H1 (cell line): ENCODE measurements around the gene IL1RAPL1. TPM values are rescaled to one million over a fixed set of nuclear protein-coding genes. Genes with fewer than 3 reads are reported as not detected.

Experiments
- CTCF ChIA-PET: fragments of 300-600 bp; sonication (Branson Sonifier 250); formaldehyde crosslinking; loops from one replicate; lab custom pipeline; 2021; ENCODE audit not compliant: partially characterized antibody; lab: Charles Lee
- POLR2A ChIA-PET: fragments of 300-600 bp; sonication (Branson Sonifier 250); formaldehyde crosslinking; loops from one replicate; lab custom pipeline; 2021; ENCODE audit warnings: inconsistent platforms; ENCODE audit not compliant: partially characterized antibody; lab: Charles Lee
- DNase-seq, 2 experiments: peaks; one replicate each; pipeline versions ENCODE4 v3.0.0 to v3.0.0-alpha.2; 2010 to 2022; ENCODE audit warnings: low spot score in 2 of 2, low read depth in 1 of 2, mixed read lengths in 1 of 2
- FAIRE-seq: peaks from 2 replicates; lab custom pipeline; 2011; peaks lifted over from hg19 to GRCh38; lab: Jason Lieb, UNC
- H2AFZ ChIP-seq: 2 replicates; pipeline ENCODE4 v1.8.1; 2012; ENCODE audit warnings: low read length, inconsistent platforms
- H2AK5ac ChIP-seq: 2 replicates; pipeline ENCODE4 v1.6.1; 2013; ENCODE audit warnings: low read depth, low read length
- H2BK120ac ChIP-seq: replicated peaks from 2 replicates; pipeline ENCODE3; 2013; ENCODE audit warnings: low read depth, low read length, inconsistent platforms
- H2BK12ac ChIP-seq: 2 replicates; pipeline ENCODE4 v1.6.1; 2013; ENCODE audit warnings: low read depth, low read length
- H2BK15ac ChIP-seq: 2 replicates; pipeline ENCODE4 v1.6.1; 2013; ENCODE audit warnings: low read length
- H2BK20ac ChIP-seq: 2 replicates; pipeline ENCODE4 v1.6.1; 2013; ENCODE audit warnings: low read length
- H2BK5ac ChIP-seq: 2 replicates; pipeline ENCODE4 v1.6.1; 2013; ENCODE audit warnings: low read depth, low read length
- H3K14ac ChIP-seq: 2 replicates; pipeline ENCODE4 v1.6.1; 2013; ENCODE audit warnings: inconsistent platforms; ENCODE audit not compliant: insufficient read length
- H3K18ac ChIP-seq: 2 replicates; pipeline ENCODE4 v1.6.1; 2013; ENCODE audit warnings: low read length; ENCODE audit errors: extremely low read depth
- H3K23ac ChIP-seq: 2 replicates; pipeline ENCODE4 v1.6.1; 2013; ENCODE audit warnings: inconsistent platforms; ENCODE audit not compliant: insufficient read length
- H3K23me2 ChIP-seq: 2 replicates; pipeline ENCODE4 v1.6.1; 2013; ENCODE audit warnings: low read depth, low read length
- H3K27ac ChIP-seq: 2 replicates; pipeline ENCODE4 v1.6.1; 2011; ENCODE audit warnings: low read depth, low read length, inconsistent platforms
- H3K27me3 ChIP-seq, 4 experiments: replicated peaks in 1 of 4; 1 replicate in 1 of 4; 2 replicates in 3 of 4; pipeline versions ENCODE4 v1.6.1 to v1.8.1; 2011 to 2013; ENCODE audit warnings: low read length in 3 of 4, mild to moderate bottlenecking in 3 of 4, inconsistent platforms in 2 of 4, mixed read lengths in 2 of 4, moderate library complexity in 1 of 4; ENCODE audit not compliant: control insufficient read depth in 3 of 4, insufficient read depth in 3 of 4; ENCODE audit errors: extremely low read depth in 1 of 4
- H3K36me3 ChIP-seq, 4 experiments: 2 replicates each; pipeline versions ENCODE4 v1.6.1 to v1.8.1; 2011 to 2013; ENCODE audit warnings: mild to moderate bottlenecking in 4 of 4, low read length in 3 of 4, moderate library complexity in 2 of 4, control low read depth in 1 of 4, inconsistent platforms in 1 of 4; ENCODE audit not compliant: insufficient read depth in 4 of 4, control insufficient read depth in 2 of 4
- H3K4ac ChIP-seq: replicated peaks from 2 replicates; pipeline ENCODE3; 2013; ENCODE audit warnings: low read length, low read depth, mixed read lengths, inconsistent platforms; ENCODE audit not compliant: insufficient read length
- H3K4me1 ChIP-seq, 4 experiments: replicated peaks in 1 of 4; 1 replicate in 1 of 4; 2 replicates in 3 of 4; pipeline versions ENCODE4 v1.6.1 to v1.8.1; 2011 to 2013; ENCODE audit warnings: low read length in 3 of 4, inconsistent platforms in 2 of 4, mixed read lengths in 1 of 4; ENCODE audit not compliant: insufficient read depth in 4 of 4, control insufficient read depth in 3 of 4
- H3K4me2 ChIP-seq, 2 experiments: 2 replicates each; pipeline versions ENCODE4 v1.6.1 to v1.8.1; 2011 to 2013; ENCODE audit warnings: low read depth in 2 of 2, low read length in 2 of 2, control low read depth in 1 of 2, inconsistent platforms in 1 of 2, mild to moderate bottlenecking in 1 of 2; ENCODE audit not compliant: insufficient read depth in 1 of 2
- H3K4me3 ChIP-seq, 4 experiments: fragments of 200-600, 300-600 bp in 1 of 4; sonication (generic), shearing (Covaris generic), sonication (Bioruptor Twin) in 1 of 4; 2 replicates each; pipeline versions ENCODE4 v1.5.1 to v1.8.1; 2011 to 2016; ENCODE audit warnings: low read length in 4 of 4, low read depth in 3 of 4, control low read depth in 2 of 4, inconsistent platforms in 2 of 4, mild to moderate bottlenecking in 2 of 4, mixed read lengths in 1 of 4, moderate library complexity in 1 of 4; ENCODE audit not compliant: insufficient read depth in 2 of 4; ENCODE audit errors: extremely low read depth in 1 of 4
- H3K56ac ChIP-seq: replicated peaks from 2 replicates; pipeline ENCODE3; 2013; ENCODE audit warnings: low read depth, mild to moderate bottlenecking, mixed read lengths, low read length, inconsistent platforms; ENCODE audit not compliant: insufficient read length
- H3K79me1 ChIP-seq: 2 replicates; pipeline ENCODE4 v1.6.1; 2013; ENCODE audit warnings: low read depth, low read length, control low read depth
- H3K79me2 ChIP-seq, 2 experiments: 2 replicates each; pipeline versions ENCODE4 v1.6.1 to v1.8.1; 2012 to 2013; ENCODE audit warnings: low read length in 2 of 2, mild to moderate bottlenecking in 2 of 2, inconsistent platforms in 1 of 2; ENCODE audit not compliant: insufficient read depth in 2 of 2, control insufficient read depth in 1 of 2
- H3K9ac ChIP-seq, 4 experiments: replicated peaks in 1 of 4; 1 replicate in 1 of 4; 2 replicates in 3 of 4; pipeline versions ENCODE4 v1.6.1 to v1.8.1; 2011 to 2013; ENCODE audit warnings: low read depth in 3 of 4, low read length in 3 of 4, control low read depth in 2 of 4, mild to moderate bottlenecking in 2 of 4, moderate library complexity in 2 of 4, inconsistent platforms in 1 of 4; ENCODE audit errors: extremely low read depth in 1 of 4
- H3K9me3 ChIP-seq, 2 experiments: 2 replicates each; pipeline versions ENCODE4 v1.6.1 to v1.8.1; 2012 to 2013; ENCODE audit warnings: mild to moderate bottlenecking in 2 of 2, moderate library complexity in 2 of 2, control low read depth in 1 of 2, inconsistent platforms in 1 of 2, low read depth in 1 of 2, low read length in 1 of 2, mixed read lengths in 1 of 2; ENCODE audit not compliant: insufficient read depth in 2 of 2
- H4K20me1 ChIP-seq, 2 experiments: replicated peaks in 1 of 2; 2 replicates each; pipeline versions ENCODE3 to v1.8.1; 2011 to 2013; ENCODE audit warnings: inconsistent platforms in 2 of 2, low read length in 2 of 2, mild to moderate bottlenecking in 1 of 2; ENCODE audit not compliant: insufficient read depth in 2 of 2, control insufficient read depth in 1 of 2
- H4K5ac ChIP-seq: 2 replicates; pipeline ENCODE4 v1.6.1; 2013; ENCODE audit warnings: low read length, low read depth, mixed read lengths, inconsistent platforms; ENCODE audit not compliant: insufficient read length
- H4K8ac ChIP-seq: 2 replicates; pipeline ENCODE4 v1.8.0; 2013; ENCODE audit warnings: mild to moderate bottlenecking, moderate library complexity, low read length, inconsistent platforms; ENCODE audit not compliant: insufficient read depth; ENCODE audit errors: extremely low read depth
- H4K91ac ChIP-seq: replicated peaks from 2 replicates; pipeline ENCODE3; 2013; ENCODE audit warnings: low read length, mixed read lengths, inconsistent platforms; ENCODE audit not compliant: insufficient read length
- BCL11A ChIP-seq, 2 experiments: IDR thresholded peaks; one replicate each; pipeline ENCODE4 v1.6.1; 2011; ENCODE audit warnings: low read depth in 2 of 2, low read length in 2 of 2, mild to moderate bottlenecking in 2 of 2
- EGR1 ChIP-seq: IDR thresholded peaks from 2 replicates; pipeline ENCODE4 v1.6.1; 2011; ENCODE audit warnings: low read depth, low read length, borderline replicate concordance
- GTF2F1 ChIP-seq: IDR thresholded peaks from 2 replicates; pipeline ENCODE4 v1.6.1; 2012; ENCODE audit warnings: low read depth, low read length, improper control_type of control experiment, borderline replicate concordance
- HDAC6 ChIP-seq: IDR thresholded peaks from one replicate; pipeline ENCODE4 v1.7.1; 2012; ENCODE audit warnings: low read depth, mild to moderate bottlenecking, inconsistent platforms, low read length, moderate library complexity
- JUN ChIP-seq: IDR thresholded peaks from 2 replicates; pipeline ENCODE4 v1.6.1; 2011; ENCODE audit warnings: low read depth, mild to moderate bottlenecking, improper control_type of control experiment, low read length
- JUND ChIP-seq: IDR thresholded peaks from 2 replicates; pipeline ENCODE4 v1.6.1; 2011; ENCODE audit warnings: mild to moderate bottlenecking, improper control_type of control experiment, low read length
- PHF8 ChIP-seq: fragments of 200-600 bp; sonication (generic); conservative IDR thresholded peaks from 2 replicates; pipeline ENCODE4 v1.7.1; 2012; ENCODE audit warnings: low read depth, mild to moderate bottlenecking, inconsistent platforms, low read length, moderate library complexity
- POLR2A ChIP-seq, 2 experiments: IDR thresholded peaks; 1 replicate in 1 of 2; 2 replicates in 1 of 2; pipeline ENCODE4 v1.6.1; 2011; ENCODE audit warnings: low read depth in 2 of 2, low read length in 2 of 2, mild to moderate bottlenecking in 2 of 2; ENCODE audit errors: control extremely low read depth in 1 of 2
- POLR2AphosphoS5 ChIP-seq: IDR thresholded peaks from 2 replicates; pipeline ENCODE4 v1.6.1; 2011; ENCODE audit warnings: low read depth, low read length
- RBBP5 ChIP-seq: IDR thresholded peaks from 2 replicates; pipeline ENCODE4 v1.7.1; 2012; ENCODE audit warnings: low read depth, mild to moderate bottlenecking, inconsistent platforms, low read length, moderate library complexity, borderline replicate concordance
- SAP30 ChIP-seq: fragments of 300-600 bp; sonication (generic); IDR thresholded peaks from 2 replicates; pipeline ENCODE4 v1.7.1; 2012; ENCODE audit warnings: low read length, moderate library complexity, mild to moderate bottlenecking, inconsistent platforms; ENCODE audit not compliant: insufficient read depth, insufficient replicate concordance
- TCF12 ChIP-seq: IDR thresholded peaks from 2 replicates; pipeline ENCODE4 v1.6.1; 2011; ENCODE audit warnings: low read depth, mild to moderate bottlenecking, low read length
- TEAD4 ChIP-seq: IDR thresholded peaks from 2 replicates; pipeline ENCODE4 v1.6.1; 2012; ENCODE audit warnings: low read depth, low read length, inconsistent platforms, mixed read lengths
- WGBS, 2 experiments: shearing (Covaris generic) in 1 of 2; methylation state at CpG; one replicate each; pipeline versions ENCODE4 v1.1.6 to v1.1.7; 2013 to 2015; ENCODE audit warnings: low lambda C conversion rate in 2 of 2, mixed read lengths in 2 of 2, inconsistent platforms in 1 of 2, low coverage in 1 of 2, missing lambda C conversion rate in 1 of 2; ENCODE audit not compliant: insufficient replicate concordance in 2 of 2, insufficient coverage in 1 of 2, insufficient read length in 1 of 2; ENCODE audit errors: extremely low coverage in 1 of 2, missing lambda C conversion rate in 1 of 2; 5-methylcytosine and 5-hydroxymethylcytosine counted together
- polyA plus RNA-seq, 7 experiments: library from polyadenylated mRNA; depleted of rRNA in 3 of 7; stranded (reverse) in 5 of 7; unstranded in 2 of 7; fragments of >200 nt in 5 of 7; fragments of 200-250 nt in 2 of 7; gene quantifications; 1 replicate in 5 of 7; 2 replicates in 1 of 7; 4 replicates in 1 of 7; pipeline versions ENCODE4 v1.2.1 to v1.2.3, GENCODE V29; 2011 to 2013; ENCODE audit warnings: missing spikeins in 2 of 7, mixed read lengths in 2 of 7
- total RNA-seq: library from RNA; stranded (reverse); fragmentation: NEBNext Ultra II Directional; extraction: Animal tissue kit (Norgen Biotek cat#: 25700); gene quantifications from 2 replicates; pipeline ENCODE4 v1.2.1, GENCODE V29; 2021

The IL1RAPL1 gene
- total and polyA plus RNA-seq, 2 of the 8 experiments (the other 6 are each of a cell fraction or from before 2014, with no cell fraction given) = 0.11 to 0.35 TPM

GRCh38 chrX:28988246-28988645 is 401.0 kb downstream of the IL1RAPL1 start:
- WGBS, 2 experiments = 75% methylated on average over 2 of the region's 2 CpGs; no CpG with 5 or more reads in 1 of the 2 experiments
- FAIRE-seq (no peak), DNase-seq (no peak)
- Histone ChIP-seq H2BK5ac (no peak overlapping the region), H3K4ac (no peak overlapping the region), H2BK15ac (no peak overlapping the region), H3K56ac (no peak overlapping the region), H3K23me2 (no peaks in the 10 kb centered on the region), H3K9ac (no peak overlapping the region), H3K4me2 (no peak overlapping the region), H3K4me3 (no peak overlapping the region), H2BK120ac (no peak overlapping the region), H4K8ac (no peak overlapping the region), H3K23ac (no peak overlapping the region), H2AK5ac (no peak overlapping the region), H3K27ac (no peak overlapping the region), H2BK20ac (no peak overlapping the region), H4K5ac (no peak overlapping the region), H3K4me1 (no peaks in the 10 kb centered on the region), H4K20me1 (no peaks in the 10 kb centered on the region), H3K9me3 (no peaks in the 10 kb centered on the region), H3K79me1 (no peaks in the 10 kb centered on the region), H3K14ac (no peak overlapping the region), H4K91ac (no peak overlapping the region), H3K36me3 (no peaks in the 10 kb centered on the region), H3K79me2 (no peaks in the 10 kb centered on the region), H3K27me3 (no peaks in the 10 kb centered on the region), H2AFZ (no peak overlapping the region), H3K18ac (no peak overlapping the region), H2BK12ac (no peak overlapping the region)
- ChIA-PET CTCF (no interaction called here), POLR2A (no interaction called here)
- TF ChIP-seq BCL11A (IDR thresholded peaks at IDR 0.05; ENCODE audit: low read depth in 2 of 2, low read length in 2 of 2) = no peak
- no peak for TF ChIP-seq HDAC6
- no peak for TF ChIP-seq SAP30
- TF ChIP-seq TEAD4 = no peak
- TF ChIP-seq TCF12 = no peak
- no peak for TF ChIP-seq PHF8
- no peak for TF ChIP-seq EGR1
- no peak for TF ChIP-seq JUN
- TF ChIP-seq RBBP5 = no peak
- TF ChIP-seq GTF2F1 = no peak
- no peak for TF ChIP-seq JUND
- TF ChIP-seq POLR2AphosphoS5 = no peak
- TF ChIP-seq POLR2A (IDR thresholded peaks at IDR 0.05; ENCODE audit: control extremely low read depth in 1 of 2, low read depth in 2 of 2, low read length in 2 of 2) = no peak
